Muscle of arm (tissue), 14 donors: ENCODE results near the gene FTO. TPM values are rescaled to one million over a fixed set of nuclear protein-coding genes. Genes with fewer than 3 reads are reported as not detected.
A peak's percentile ranks its signal among the peaks of the same experiment; 100 is the strongest.
"Not testable (repeated sequence)": the region's sequence is repeated elsewhere in the genome, so short reads cannot be mapped to it uniquely, and the experiment has no call there.

Experiments used
- DNase-seq: peaks from one replicate; pipeline ENCODE4 v3.0.0-alpha.2; 2013
- long read RNA-seq, 11 donors: transcript quantifications; one replicate each; lab custom pipeline, GENCODE V29; 2026
- polyA plus RNA-seq, 12 donors: library from polyadenylated mRNA; unstranded; fragments of 120-200 nt; gene quantifications; one replicate each; pipeline ENCODE4 v1.2.1, GENCODE V29; 2013; ENCODE audit not compliant: insufficient read length in 12 of 12

The FTO gene
- polyA plus RNA-seq: 10 to 100 TPM in 11 of 12 donors, not detected in 1; 41.8 to 73.9 (median 62.4) TPM
- long read RNA-seq, donor 1, full-length matches to known transcripts: 3 of 3 reads
- long read RNA-seq, donor 1, partial matches to known transcripts: 0 of 3 reads
- long read RNA-seq, donor 1, other reads (novel, unspliced or antisense): 0 of 3 reads
- long read RNA-seq, donor 2, full-length matches to known transcripts: 9 of 9 reads
- long read RNA-seq, donor 2, partial matches to known transcripts: 0 of 9 reads
- long read RNA-seq, donor 2, other reads (novel, unspliced or antisense): 0 of 9 reads
- long read RNA-seq, donor 3, full-length matches to known transcripts: 1 of 25 reads
- long read RNA-seq, donor 3, partial matches to known transcripts: 24 of 25 reads
- long read RNA-seq, donor 3, other reads (novel, unspliced or antisense): 0 of 25 reads
- long read RNA-seq, donor 4, full-length matches to known transcripts: 5 of 5 reads
- long read RNA-seq, donor 4, partial matches to known transcripts: 0 of 5 reads
- long read RNA-seq, donor 4, other reads (novel, unspliced or antisense): 0 of 5 reads
- long read RNA-seq, donor 5, full-length matches to known transcripts: 6 of 6 reads
- long read RNA-seq, donor 5, partial matches to known transcripts: 0 of 6 reads
- long read RNA-seq, donor 5, other reads (novel, unspliced or antisense): 0 of 6 reads
- long read RNA-seq, donor 6, full-length matches to known transcripts: 2 of 2 reads
- long read RNA-seq, donor 6, partial matches to known transcripts: 0 of 2 reads
- long read RNA-seq, donor 6, other reads (novel, unspliced or antisense): 0 of 2 reads
- long read RNA-seq, donor 7, full-length matches to known transcripts: 3 of 3 reads
- long read RNA-seq, donor 7, partial matches to known transcripts: 0 of 3 reads
- long read RNA-seq, donor 7, other reads (novel, unspliced or antisense): 0 of 3 reads
- long read RNA-seq, donor 8, full-length matches to known transcripts: 13 of 13 reads
- long read RNA-seq, donor 8, partial matches to known transcripts: 0 of 13 reads
- long read RNA-seq, donor 8, other reads (novel, unspliced or antisense): 0 of 13 reads
- long read RNA-seq, donor 9, full-length matches to known transcripts: 2 of 2 reads
- long read RNA-seq, donor 9, partial matches to known transcripts: 0 of 2 reads
- long read RNA-seq, donor 9, other reads (novel, unspliced or antisense): 0 of 2 reads
- long read RNA-seq, donor 10, full-length matches to known transcripts: 5 of 5 reads
- long read RNA-seq, donor 10, partial matches to known transcripts: 0 of 5 reads
- long read RNA-seq, donor 10, other reads (novel, unspliced or antisense): 0 of 5 reads
- long read RNA-seq, donor 11, full-length matches to known transcripts: 12 of 12 reads
- long read RNA-seq, donor 11, partial matches to known transcripts: 0 of 12 reads
- long read RNA-seq, donor 11, other reads (novel, unspliced or antisense): 0 of 12 reads

GRCh38 chr16:53703590-53704444 is at the start of gene FTO, which contains the start of gene RPGRIP1L:
TSS of gene FTO (plus strand) at chr16:53704156.
TSS of gene RPGRIP1L (minus strand) at chr16:53703859. CDS start at chr16:53700723, 3,136 bp downstream.
- DNase-seq: peak; percentile 100

DNA sequence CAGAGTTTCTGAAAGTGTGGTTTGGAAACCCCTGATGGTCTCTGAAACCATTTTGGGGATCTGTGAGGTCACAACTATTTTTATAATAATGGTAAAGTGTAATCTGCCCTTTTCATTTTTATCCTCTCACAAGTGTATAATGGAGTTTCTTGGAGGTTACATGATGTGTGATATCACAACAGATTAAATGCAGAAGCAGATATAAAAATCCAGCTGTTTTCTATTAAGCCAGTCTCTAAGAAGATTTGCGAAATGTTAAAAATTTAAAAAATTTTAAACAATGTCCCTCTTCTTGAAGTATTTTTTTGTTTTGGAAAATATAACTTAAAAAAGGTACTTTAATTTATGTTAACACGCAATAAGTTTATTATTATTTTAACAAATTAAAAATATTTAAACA is 49.0 kb upstream of the FTO start:
- DNase-seq: no peak

DNA sequence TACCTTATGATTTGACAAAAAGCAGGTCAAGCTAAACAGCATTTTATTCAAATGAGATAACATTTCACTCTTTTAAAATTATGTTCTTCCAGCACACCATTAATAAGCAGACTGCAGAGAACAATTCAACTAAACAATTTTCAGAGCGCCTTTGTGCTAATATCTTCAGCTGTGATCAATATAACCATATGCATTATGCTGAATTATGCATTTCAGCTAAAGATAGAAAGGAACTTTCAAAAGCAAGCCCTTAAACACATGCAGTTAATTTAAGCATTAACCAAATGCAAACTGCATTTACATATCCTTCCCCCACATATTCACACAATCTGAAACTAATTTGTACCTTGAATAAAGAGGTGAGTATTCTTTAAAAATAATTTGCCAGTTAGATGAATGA is 41.9 kb upstream of the FTO start:
- DNase-seq: no peak

GRCh38 chr16:53664724-53665345 is 39.1 kb upstream of the FTO start:
- DNase-seq: peak; percentile 33

GRCh38 chr16:53666786-53667415 is 37.1 kb upstream of the FTO start:
- DNase-seq: no peak

DNA sequence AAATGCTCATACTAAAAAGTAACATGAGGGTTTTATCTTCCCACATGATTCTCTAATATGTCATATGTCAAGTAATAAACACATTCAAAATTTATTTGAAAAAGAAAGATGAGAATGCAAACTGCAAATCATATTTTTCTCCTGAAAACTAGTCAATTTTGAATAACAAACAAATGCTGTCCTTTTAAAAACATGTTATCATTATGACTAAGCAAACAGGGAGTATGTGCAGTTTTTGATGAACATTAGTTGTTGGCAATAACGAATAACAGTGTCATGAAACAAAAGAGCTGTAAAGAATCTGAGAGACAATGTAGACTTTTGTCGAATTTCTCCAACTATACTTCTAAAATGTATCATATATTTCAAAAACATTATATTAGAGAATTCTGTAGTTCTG is 35.1 kb upstream of the FTO start:
- no peak for DNase-seq

GRCh38 chr16:53672461-53672860 is 31.5 kb upstream of the FTO start:
- no peak for DNase-seq

GRCh38 chr16:53673189-53673588 is 30.8 kb upstream of the FTO start:
- no peak for DNase-seq

DNA sequence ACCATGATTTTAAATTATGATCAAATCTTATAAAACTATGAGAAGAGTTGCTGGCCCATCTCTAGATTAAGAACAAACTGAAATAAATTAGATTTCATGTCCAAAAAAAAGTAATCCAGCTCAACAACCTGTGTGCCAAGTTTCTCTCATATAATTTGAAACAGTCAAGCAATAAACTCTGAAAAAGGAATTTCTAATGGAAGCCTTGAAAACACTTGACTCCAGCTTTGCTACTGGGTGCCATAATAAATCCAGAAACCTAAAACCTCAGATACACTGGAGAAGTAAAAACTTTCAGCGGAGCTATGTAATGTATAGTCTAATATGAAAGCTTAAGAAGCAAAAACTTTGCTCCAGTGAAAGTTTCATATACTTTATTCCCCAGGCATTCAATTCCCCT is 25.8 kb upstream of the FTO start:
- no peak for DNase-seq

DNA sequence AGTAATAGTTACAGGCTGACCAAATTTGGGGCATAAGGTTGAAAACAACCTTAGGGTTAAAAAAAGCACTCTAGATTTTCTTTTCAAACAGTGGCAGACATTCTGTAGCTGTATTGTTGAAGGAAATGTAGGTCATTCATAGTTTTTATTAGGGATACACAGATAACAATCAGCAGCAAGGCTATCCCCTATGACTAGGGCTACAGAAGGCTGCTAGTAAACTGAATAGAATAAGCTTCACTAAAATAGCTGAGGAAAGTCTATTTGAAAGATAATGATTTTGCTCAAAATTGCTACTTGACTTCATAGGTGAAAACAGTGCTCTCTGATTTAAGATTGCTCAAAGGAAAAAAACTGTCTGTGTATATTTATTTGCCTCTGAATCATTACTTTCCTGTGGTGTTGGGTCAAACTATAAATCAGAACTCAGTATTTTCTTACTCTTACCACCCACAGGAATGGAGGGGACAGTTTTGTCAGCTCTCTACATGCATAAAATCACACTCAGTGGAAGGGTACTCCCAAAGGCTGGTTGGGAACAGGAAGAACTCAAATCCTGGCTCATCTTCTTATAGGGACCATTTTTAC is 25.1 kb upstream of the FTO start:
- no peak for DNase-seq

GRCh38 chr16:53680756-53681155 is 23.2 kb upstream of the FTO start:
- no peak for DNase-seq

DNA sequence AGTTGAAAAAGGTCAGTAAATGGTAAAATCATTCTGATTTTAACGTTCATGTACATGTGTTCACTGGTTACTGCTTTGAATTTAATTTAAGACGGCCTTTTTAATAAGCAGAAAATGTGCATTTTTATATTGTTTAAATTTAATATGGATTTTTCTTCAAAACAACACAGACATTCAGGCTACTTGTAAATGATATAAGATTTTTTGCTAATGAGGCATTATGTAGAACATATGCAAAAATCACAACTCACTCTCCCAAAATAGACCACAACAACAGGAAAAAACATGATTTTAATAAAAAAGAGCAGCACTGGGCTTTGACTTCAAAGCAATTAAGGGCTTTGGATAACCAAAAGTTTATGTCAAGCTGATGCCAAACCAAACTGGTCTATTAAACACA is 22.6 kb upstream of the FTO start:
- no peak for DNase-seq

DNA sequence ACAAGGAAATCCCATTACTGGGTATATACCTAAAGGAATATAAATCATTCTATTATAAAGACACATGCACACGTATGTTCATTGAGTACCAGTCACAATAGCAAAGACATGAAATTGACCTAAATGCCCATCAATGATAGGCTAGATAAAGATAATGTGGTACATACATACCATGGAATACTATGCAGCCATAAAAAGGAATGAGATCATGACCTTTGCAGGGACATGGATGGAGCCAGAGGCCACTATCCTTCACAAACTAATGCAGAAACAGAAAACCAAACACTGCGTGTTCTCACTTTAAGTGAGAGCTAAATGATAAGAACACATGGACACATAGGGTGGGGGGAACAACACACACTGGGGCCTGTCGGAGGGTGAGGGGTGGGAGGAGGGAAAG is 18.6 kb upstream of the FTO start:
- not testable (repeated sequence) for DNase-seq

GRCh38 chr16:53686710-53687109 is 17.2 kb upstream of the FTO start:
- no peak for DNase-seq

DNA sequence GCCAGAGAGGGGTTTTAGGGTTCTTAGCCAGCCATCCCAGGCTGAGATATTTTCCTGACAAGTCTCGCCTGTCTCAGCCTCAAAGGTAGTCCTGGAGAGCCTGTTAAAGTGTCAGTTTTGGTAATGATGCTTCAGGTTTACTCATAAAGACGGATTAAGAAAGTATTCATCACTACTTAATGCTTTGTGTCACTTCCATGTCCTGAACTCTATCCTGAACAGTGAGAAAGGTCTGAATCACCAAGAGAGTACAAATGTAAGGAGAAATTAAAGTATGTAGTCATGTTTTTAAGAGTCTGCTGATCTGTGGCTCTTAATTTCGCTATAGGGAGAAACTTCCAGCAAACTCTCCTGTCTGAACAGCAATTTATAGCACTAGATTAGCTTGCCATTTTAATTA is 14.3 kb upstream of the FTO start:
- DNase-seq: no peak

DNA sequence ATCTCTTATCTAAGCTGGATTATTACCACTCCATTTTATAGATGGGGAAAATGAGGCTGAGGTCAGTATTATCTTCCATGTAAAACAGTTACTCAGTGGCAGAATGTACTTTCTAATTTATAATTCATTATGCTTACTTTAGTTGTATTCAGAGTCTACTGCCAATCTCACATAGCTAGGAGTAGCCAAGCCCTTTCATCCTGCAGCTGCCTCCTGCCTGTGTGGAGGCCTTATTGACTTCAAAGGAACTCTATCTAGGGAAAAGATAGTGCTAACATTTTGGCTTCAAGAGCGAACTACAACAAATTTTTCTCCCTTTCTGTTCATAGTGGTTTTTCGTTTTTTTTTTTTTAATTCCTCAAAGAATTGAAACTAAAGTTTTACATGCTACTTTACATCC is 13.2 kb upstream of the FTO start:
- DNase-seq: no peak

DNA sequence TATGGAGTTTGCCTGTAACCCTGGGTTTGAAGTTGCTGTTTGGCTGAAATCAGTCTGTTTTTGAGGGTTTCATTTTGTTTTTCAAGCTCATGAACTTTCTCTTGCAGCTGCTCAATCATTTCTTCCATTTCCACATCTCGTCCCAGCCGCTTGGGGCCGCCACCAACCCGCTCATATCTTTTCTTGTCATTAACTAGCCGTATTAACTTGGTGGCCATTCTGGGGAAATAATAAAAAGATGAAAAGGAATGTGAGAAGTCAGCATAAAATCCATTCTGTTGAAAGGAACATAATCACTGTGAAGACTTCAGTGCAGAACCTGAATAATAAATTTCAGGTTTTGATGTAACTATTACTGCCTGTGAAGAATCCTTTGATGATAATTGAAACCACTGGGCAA is 11.8 kb upstream of the FTO start:
- DNase-seq: no peak

DNA sequence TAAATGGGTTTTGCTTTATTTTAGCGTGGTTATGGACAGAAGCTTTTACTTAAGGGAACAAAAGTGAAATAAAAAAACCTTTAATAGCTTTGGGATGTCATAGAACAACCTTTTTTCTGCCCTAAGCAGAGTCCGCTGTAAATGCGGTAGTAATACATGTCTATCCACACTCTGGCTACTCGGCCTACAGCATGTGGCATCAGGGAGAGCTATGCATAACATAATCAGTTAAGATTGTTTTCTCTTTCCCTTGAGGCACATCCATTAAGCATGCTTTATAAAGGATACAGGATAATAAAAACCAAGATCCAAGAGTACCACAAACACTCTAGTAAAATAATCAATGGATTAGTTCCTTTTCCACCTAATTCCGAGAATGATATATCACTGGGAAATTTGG is 10.6 kb upstream of the FTO start:
- no peak for DNase-seq

DNA sequence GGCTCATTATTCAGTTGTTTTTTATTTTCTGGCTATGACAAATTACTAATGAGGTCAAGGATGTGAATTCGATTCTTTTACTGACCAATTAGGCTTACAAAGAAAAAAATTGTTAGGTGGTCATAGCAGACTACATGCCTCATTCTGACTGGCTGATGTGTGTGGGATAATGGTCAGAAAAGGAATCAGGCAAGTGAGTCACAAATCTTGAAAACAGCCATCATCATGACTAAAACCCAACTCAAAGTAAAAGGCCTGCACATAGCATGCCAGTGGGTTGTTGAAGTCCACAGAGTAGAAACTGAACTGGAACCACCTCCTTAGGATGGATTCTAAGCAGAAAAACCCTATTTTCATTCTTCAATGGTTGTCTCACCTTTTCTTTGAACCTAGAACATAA is 8.9 kb upstream of the FTO start:
- DNase-seq: no peak
